ENCODE data around the gene HNRNPA1. TPM values are rescaled to one million over a fixed set of nuclear protein-coding genes. Genes with fewer than 3 reads are reported as not detected.

The HNRNPA1 gene
- total and polyA plus RNA-seq, 9 of the 15 experiments (the other 6 are each of a cell fraction or from before 2014, with no cell fraction given) = 1,166 to 2,703 (median 1,815) TPM

- peak; percentile 14; the same call in 1 of the 2 replicates for TF ChIP-seq ZBTB40 (IDR thresholded peaks at IDR 0.05)
- TF ChIP-seq ZBTB40 (CRISPR knock-in tag; IDR thresholded peaks at IDR 0.05) = no peak
- TF ChIP-seq ZNF23 (CRISPR knock-in tag; IDR thresholded peaks at IDR 0.05) = peak; percentile 43; the same call in 1 of the 2 replicates
- no peak for TF ChIP-seq MED1 (CRISPR knock-in tag; IDR thresholded peaks at IDR 0.05; ENCODE audit: borderline replicate concordance)
- TF ChIP-seq BDP1 (IDR thresholded peaks at IDR 0.05; ENCODE audit: insufficient read depth, insufficient read length) = no peak
- no peak for TF ChIP-seq RBM34 (IDR thresholded peaks at IDR 0.05; ENCODE audit: borderline replicate concordance, insufficient read depth, low read length)
- peak; percentile 7 for TF ChIP-seq SMARCA4 (IDR thresholded peaks at IDR 0.05)
- no peak for TF ChIP-seq ZNF354B (CRISPR knock-in tag; IDR thresholded peaks at IDR 0.05)
- TF ChIP-seq ZSCAN29 (IDR thresholded peaks at IDR 0.05) = peak; percentile 63; the same call in 1 of the 2 replicates
- no peak for TF ChIP-seq ZNF444 (CRISPR knock-in tag; IDR thresholded peaks at IDR 0.05)
- TF ChIP-seq MAFG (tag; conservative IDR thresholded peaks at IDR 0.05) = no peak; the same call in 1 of the 2 replicates
- TF ChIP-seq ZNF584 (CRISPR knock-in tag; IDR thresholded peaks at IDR 0.05; ENCODE audit: low read depth) = no peak
- TF ChIP-seq CBX3 (IDR thresholded peaks at IDR 0.05; ENCODE audit: borderline replicate concordance in 1 of 2, low read length in 2 of 2) = peak in 1 of 2 experiments; percentile 79; a peak in 2 of 3 replicates
- no peak for TF ChIP-seq ATF2 (CRISPR knock-in tag; IDR thresholded peaks at IDR 0.05)
- no peak for TF ChIP-seq ZNF184 (CRISPR knock-in tag; IDR thresholded peaks at IDR 0.05)
- no peak for TF ChIP-seq HMGN3 (IDR thresholded peaks at IDR 0.05; ENCODE audit: borderline replicate concordance, extremely low read depth, insufficient read length, low read depth, low read length)
Observed at GRCh38 chr12:54324617-54325441, 44.3 kb downstream of the HNRNPA1 start, which contains the start of gene COPZ1 (continued).

Data from K562 (cell line).